ENCODE measurements around the gene RABL3. TPM values are rescaled to one million over a fixed set of nuclear protein-coding genes. Genes with fewer than 3 reads are reported as not detected.
"Not testable (repeated sequence)": the region's sequence is repeated elsewhere in the genome, so short reads cannot be mapped to it uniquely, and the experiment has no call there.

RABL3 gene
- total RNA-seq, 2 donors from 2014 or later, result 25.3 to 25.7 TPM

DNA sequence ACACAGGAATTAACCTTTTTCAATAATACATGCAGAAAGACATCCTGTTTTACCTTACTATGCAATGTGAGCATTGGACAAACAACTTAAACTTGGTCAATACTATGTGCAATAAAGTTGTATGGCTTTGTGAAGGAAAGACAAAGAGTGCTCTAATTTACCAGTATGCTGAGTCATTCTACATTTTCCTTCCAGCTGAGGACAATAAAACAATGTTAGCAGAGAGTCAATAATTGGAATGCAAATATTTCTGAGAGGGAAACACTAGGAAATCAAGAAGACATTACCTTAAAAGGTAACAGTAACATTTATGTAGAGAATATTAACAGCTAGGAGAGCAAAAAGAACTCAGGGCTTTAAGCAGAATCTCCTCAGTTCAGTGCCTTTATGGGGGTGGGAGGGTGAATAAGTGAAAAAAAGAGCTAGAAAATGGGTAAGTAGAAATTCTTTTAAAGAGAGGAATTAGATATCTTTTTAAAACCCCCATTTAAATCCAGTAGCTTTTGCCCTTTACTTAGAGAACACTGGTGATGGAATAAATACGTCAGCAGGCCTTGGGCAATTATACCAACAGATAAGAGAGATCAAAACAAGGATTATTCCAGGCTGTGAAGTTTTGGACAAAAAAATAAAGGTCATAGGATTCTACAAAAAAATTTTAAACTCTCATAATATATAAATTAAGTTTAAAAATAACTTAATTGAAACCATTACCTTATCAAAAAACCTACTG, 48.7 kb downstream of the RABL3 start:
- DNase-seq (no peak), ATAC-seq (peak; percentile 99)

GRCh38 chr3:120689395-120689794, 52.9 kb downstream of the RABL3 start:
- DNase-seq (no peak), ATAC-seq (peak; percentile 27)
- intact Hi-C loops (cut with DNase I, micrococcal nuclease), result no loop called here

More for the DNA sequence above, 48.7 kb downstream of the RABL3 start:
- intact Hi-C loops (cut with DNase I, micrococcal nuclease), result no loop called here

DNA sequence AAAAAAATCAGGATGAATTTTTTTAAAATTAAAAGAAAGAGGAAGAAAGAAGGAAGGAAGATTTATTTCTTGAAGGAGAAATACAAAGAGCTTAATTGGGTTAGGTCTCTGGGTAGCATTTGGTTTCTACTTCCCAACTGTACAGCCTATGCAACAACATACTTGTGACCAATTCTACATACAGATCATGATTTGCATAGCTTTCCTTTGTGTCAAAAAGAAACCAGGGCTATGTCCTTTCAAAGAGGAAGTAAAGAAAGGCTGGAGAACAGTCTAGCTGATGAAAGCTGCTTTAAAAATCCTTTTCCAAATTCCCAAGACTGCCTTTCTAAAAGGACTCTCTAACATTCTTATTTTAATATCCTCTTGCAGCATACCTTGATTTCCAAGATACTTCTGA, 54.2 kb downstream of the RABL3 start:
- ATAC-seq (no peak), DNase-seq (no peak)
- intact Hi-C loops (cut with DNase I, micrococcal nuclease), result no loop called here

GRCh38 chr3:120685411-120685810, 56.9 kb downstream of the RABL3 start:
- ATAC-seq (no peak), DNase-seq (no peak)
- intact Hi-C loops (cut with DNase I, micrococcal nuclease), result no loop called here

GRCh38 chr3:120684896-120685295, 57.4 kb downstream of the RABL3 start:
- ATAC-seq, result no peak
- DNase-seq, result no peak
- intact Hi-C loops (cut with DNase I, micrococcal nuclease), result no loop called here

- intact Hi-C loops (cut with DNase I, micrococcal nuclease), result no loop called here
- ATAC-seq (no peak), DNase-seq (no peak)
Observed at GRCh38 chr3:120683671-120684301, 58.5 kb downstream of the RABL3 start.

GRCh38 chr3:120683213-120683612, 59.1 kb downstream of the RABL3 start:
- DNase-seq, result no peak
- ATAC-seq, result no peak
- intact Hi-C loops (cut with DNase I, micrococcal nuclease), result no loop called here

DNA sequence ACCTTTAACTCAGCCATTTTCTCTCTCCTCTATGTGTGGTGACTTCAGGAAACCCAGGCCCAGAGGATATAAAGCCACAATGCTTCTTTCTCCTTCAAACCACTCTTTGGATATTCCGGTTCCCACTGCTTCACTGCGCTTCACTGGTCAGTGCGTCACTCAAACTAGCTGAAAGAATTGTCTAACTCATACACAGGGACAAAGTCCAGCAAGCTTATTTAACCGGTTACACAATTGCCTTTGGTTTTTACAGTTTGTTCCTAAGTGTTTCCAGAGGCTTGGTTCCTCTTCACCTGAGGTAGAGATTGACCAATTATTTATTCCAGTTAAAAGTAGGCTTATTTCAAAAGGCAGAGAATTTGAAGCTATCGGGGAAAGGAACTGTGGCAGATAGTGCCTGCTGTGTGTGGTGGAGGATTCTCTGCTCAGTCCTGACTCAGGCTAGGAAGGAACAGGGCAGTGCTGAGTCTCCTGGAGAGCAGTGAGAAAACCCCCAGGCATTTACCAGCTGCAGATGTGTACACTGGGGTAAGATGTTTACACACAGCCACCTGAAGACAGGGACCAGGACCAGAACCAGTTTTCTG, 60.1 kb downstream of the RABL3 start, which contains the start of gene HGD:
HGD (minus strand) TSS at position 145 of the 587 bp plus-strand sequence; CDS start at position 17, 128 bp downstream.
- peak; percentile 40 to 68 for DNase-seq
- peak; percentile 82 for ATAC-seq
- intact Hi-C loops (cut with DNase I, micrococcal nuclease), result no loop called here

GRCh38 chr3:120681506-120682038, 60.7 kb downstream of the RABL3 start:
- ATAC-seq (no peak), DNase-seq (no peak)
- intact Hi-C loops (cut with DNase I, micrococcal nuclease), result no loop called here

GRCh38 chr3:120681018-120681417, 61.3 kb downstream of the RABL3 start:
- DNase-seq (no peak), ATAC-seq (no peak)
- intact Hi-C loops (cut with DNase I, micrococcal nuclease), result no loop called here

GRCh38 chr3:120680193-120680894, 62.0 kb downstream of the RABL3 start:
- no peak for DNase-seq
- intact Hi-C loops (cut with DNase I, micrococcal nuclease), result no loop called here
- no peak for ATAC-seq

DNA sequence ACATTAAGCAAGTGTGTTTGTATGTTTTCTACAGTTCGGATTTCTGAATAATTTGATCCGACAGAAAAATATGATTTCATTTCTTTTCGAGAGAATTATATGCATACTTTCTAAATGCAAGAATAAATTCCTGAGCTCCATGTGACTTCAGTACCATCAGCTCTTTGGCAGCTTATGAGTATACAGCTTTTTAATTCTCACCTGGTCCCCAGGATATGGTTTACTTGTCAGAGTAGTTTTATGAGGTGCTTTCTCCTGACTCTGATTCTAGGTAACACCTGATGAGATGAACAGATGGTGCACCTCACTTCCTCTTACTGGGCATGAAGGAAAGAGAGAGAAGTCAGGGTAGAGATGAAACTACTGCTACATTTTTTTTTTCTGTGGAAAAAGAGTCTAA, 63.3 kb downstream of the RABL3 start:
- peak; percentile 48 for ATAC-seq
- intact Hi-C loops (cut with DNase I, micrococcal nuclease), result no loop called here
- no peak for DNase-seq

DNA sequence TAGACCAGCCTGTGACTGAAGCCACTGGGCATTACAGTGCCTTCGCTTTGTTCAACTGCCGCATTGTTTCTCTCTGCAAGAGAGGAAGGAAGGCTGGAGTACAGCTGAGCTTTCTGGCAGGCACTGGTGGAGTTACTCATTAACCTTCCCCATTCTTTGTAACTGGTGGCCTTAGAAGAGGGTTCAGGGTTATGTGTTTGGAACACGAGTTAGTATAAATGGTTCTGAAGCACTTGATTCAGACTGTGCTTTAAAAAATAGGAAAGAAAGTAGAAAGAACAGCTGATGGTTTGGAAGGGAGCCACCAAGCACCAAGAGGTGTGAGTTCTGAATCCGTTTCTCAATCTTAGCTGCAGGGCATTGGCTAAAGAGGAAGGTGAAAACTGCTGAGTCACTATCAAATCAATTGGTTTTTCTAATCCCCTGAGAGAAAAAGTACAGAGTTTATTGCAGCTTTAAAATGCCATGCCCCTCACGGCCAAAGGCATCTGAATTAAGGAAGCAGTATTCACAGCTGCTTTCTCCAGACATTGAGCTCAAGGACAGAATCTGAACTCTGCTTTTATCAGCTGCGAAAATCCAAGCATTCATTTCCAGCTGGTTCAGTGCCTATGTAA, 63.9 kb downstream of the RABL3 start:
- DNase-seq (peak; percentile 62 to 72), ATAC-seq (peak; percentile 79)
- intact Hi-C loops (cut with DNase I, micrococcal nuclease), result no loop called here

DNA sequence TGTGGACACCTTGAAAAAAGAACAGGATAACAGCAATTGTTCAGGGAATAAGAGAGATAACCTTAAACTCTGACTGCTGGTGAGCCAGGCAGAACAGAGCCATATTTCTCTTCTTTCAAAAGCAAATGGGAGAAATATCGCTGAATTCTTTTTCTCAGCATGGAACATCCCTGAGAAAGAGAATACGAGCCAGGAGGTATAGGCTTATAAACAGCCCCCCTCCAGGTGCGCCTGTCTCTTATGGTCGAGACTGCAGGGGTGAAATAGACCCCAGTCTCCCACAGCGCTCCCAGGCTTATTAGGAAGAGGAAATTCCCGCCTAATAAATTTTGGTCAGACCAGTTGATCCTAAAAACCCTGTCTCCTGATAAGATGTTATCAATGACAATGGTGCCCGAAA, 65.1 kb downstream of the RABL3 start:
- ATAC-seq; DNase-seq; intact Hi-C loops (cut with DNase I, micrococcal nuclease): not testable (repeated sequence)

GRCh38 chr3:120673116-120673515, 69.2 kb downstream of the RABL3 start:
- DNase-seq (no peak), ATAC-seq (no peak)
- intact Hi-C loops (cut with DNase I, micrococcal nuclease), result no loop called here

DNA sequence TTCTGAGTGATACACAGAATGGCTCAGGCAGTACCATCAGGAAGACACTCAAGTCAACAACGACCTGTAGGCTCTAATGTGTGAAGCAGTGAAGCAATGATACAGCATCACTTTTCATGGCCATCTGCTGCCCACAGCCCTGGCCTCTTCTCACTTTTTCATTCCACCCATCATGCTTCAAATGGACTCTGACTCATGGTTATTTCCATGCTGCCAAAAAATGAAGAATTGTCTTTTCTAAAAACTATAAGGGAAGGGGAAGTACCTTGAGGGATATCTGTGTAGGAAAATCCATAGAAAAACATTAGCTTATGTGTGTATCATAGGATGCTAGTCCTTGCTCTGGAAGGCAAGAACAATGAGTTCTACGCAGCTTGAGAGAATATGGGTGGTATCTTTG, 71.7 kb downstream of the RABL3 start:
- intact Hi-C loops (cut with DNase I, micrococcal nuclease), result no loop called here
- DNase-seq (no peak), ATAC-seq (no peak)

DNA sequence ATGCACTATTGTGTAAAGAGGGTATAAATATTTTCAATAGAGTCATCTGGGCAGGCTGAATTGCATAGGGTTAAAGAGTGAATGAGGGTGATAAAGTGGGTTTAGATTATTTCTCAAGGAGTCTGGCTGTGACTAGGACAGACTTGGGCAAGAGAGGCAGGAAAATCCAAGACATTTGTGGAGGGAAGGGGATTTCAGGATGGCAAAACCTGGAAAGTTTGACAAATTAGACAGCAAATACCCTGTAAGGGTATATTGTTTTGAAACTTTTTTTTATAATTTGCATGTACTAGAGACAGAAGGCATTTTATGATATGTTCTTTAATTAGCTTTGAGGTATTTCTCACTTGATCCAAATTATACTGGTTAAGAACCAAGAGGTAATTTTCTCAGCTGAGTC, 77.4 kb downstream of the RABL3 start:
- DNase-seq, result no peak
- intact Hi-C loops (cut with DNase I, micrococcal nuclease), result no loop called here
- ATAC-seq, result no peak

DNA sequence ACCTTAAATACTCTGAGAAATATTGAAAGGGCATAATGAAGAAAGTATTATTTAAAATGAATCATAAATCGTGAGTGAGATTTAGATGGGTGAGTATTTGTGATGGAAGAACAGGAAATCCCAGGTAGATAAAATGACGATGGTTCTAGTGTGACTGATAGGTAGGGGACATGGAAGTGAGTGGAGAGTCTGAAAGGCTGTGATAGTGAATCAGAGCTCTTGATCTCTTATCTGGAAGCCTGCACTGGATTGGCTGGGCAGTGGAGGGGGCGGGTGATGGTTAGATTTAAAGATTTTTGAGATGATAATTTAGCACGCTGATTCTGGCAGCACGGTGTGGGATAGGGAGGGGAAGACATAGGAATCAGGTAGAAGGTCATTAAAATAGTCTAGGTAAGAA, 80.4 kb downstream of the RABL3 start:
- DNase-seq (no peak), ATAC-seq (no peak)
- intact Hi-C loops (cut with DNase I, micrococcal nuclease), result no loop called here

All from left colon (tissue), 2 donors.